Ascending aorta (tissue), 2 donors: ENCODE measurements around the gene CORIN. TPM values are rescaled to one million over a fixed set of nuclear protein-coding genes. Genes with fewer than 3 reads are reported as not detected.

Experiments used
- DNase-seq, 2 donors: peaks; one replicate each; pipeline ENCODE4 v3.0.0-alpha.2; 2019; ENCODE audit warnings: low spot score in 2 of 2
- H3K27ac ChIP-seq, 2 donors: fragments of 200-600 bp; sonication (generic); one replicate each; pipeline ENCODE4 v1.5.1; 2016 to 2017; ENCODE audit warnings: mild to moderate bottlenecking in 1 of 2
- H3K27me3 ChIP-seq: fragments of 200-600 bp; sonication (generic); one replicate; pipeline ENCODE4 v1.5.1; 2017
- H3K36me3 ChIP-seq, 2 donors: fragments of 200-600 bp; sonication (generic); one replicate each; pipeline ENCODE4 v1.5.1; 2016
- H3K4me1 ChIP-seq, 2 donors: fragments of 200-600 bp; sonication (generic); one replicate each; pipeline ENCODE4 v1.5.1; 2016 to 2017; ENCODE audit warnings: mild to moderate bottlenecking in 1 of 2
- H3K4me3 ChIP-seq, 2 donors: fragments of 200-600 bp; sonication (generic); one replicate each; pipeline ENCODE4 v1.5.1; 2016 to 2017; ENCODE audit warnings: mild to moderate bottlenecking in 1 of 2
- H3K9me3 ChIP-seq, 2 donors: fragments of 200-600 bp; sonication (generic); one replicate each; pipeline ENCODE4 v1.5.1; 2016
- intact Hi-C: fragments of 100-400 bp; cut with DNase I; formaldehyde crosslinking; loops from one replicate; pipeline ENCODE4 v1.15.1; 2023
- total RNA-seq: library from RNA; depleted of rRNA; stranded (reverse); fragments of >200 nt; gene quantifications from one replicate; pipeline ENCODE4 v1.1.0, GENCODE V29; 2016
- TF ChIP-seq, protein P1 (sequence below), 3 experiments: fragments of 200-600 bp in 2 of 3; fragments of 450-650 bp in 1 of 3; sonication (generic) in 2 of 3; IDR thresholded peaks; one replicate each; pipeline ENCODE4 v1.5.1; 2016 to 2019; ENCODE audit warnings: antibody characterized with exemption in 3 of 3, mild to moderate bottlenecking in 1 of 3, moderate library complexity in 1 of 3

The CORIN gene
- total RNA-seq, 1 donor from 2014 or later, result not detected

DNA sequence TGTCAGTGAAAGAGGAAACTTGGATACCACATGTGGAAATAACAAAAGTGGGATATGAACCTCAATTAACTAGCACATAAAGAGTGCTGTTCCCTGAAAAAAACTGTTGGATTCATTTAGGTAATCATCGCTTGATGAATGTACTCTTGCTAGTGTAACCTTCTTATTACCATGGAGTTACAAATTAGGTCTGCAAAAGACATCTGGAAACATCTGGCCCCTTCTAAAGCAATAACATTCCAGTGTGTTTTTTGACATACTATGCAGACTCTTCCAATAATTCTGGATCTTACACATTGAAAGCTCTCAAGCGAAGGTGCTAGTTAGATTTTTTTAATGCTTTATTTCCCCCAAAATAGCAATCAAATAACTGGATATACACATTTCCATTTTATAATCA, 218.2 kb downstream of the CORIN start:
- Histone ChIP-seq H3K4me1 (no peaks in the 10 kb centered on the region), H3K4me3 (no peak overlapping the region)
- TF ChIP-seq, protein P1, sequence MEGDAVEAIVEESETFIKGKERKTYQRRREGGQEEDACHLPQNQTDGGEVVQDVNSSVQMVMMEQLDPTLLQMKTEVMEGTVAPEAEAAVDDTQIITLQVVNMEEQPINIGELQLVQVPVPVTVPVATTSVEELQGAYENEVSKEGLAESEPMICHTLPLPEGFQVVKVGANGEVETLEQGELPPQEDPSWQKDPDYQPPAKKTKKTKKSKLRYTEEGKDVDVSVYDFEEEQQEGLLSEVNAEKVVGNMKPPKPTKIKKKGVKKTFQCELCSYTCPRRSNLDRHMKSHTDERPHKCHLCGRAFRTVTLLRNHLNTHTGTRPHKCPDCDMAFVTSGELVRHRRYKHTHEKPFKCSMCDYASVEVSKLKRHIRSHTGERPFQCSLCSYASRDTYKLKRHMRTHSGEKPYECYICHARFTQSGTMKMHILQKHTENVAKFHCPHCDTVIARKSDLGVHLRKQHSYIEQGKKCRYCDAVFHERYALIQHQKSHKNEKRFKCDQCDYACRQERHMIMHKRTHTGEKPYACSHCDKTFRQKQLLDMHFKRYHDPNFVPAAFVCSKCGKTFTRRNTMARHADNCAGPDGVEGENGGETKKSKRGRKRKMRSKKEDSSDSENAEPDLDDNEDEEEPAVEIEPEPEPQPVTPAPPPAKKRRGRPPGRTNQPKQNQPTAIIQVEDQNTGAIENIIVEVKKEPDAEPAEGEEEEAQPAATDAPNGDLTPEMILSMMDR (IDR thresholded peaks at IDR 0.05), result no peak

DNA sequence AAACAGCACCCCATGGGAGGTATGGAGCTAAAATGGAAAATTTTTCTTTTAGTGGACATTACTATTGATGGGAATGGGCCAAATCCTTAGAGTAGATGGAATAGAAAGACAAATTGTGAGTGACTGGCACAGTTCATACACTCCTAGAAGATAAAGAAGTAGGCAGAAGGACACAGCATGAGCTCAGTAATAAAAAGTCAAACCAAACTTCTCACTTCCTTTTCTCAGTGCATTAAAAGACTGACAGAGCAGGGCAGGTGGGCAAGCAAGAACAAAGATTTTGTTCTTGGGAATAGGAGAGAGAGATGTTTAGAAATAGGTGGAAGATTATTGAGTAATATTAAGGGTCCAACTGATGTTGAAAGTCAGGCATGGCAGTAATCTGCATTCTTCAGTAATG, 220.3 kb downstream of the CORIN start:
- no peaks in the 10 kb centered on the region for H3K9me3 ChIP-seq
- intact Hi-C loops, result no loop called here
- no peaks in the 10 kb centered on the region for H3K4me1 ChIP-seq
- H3K4me3 ChIP-seq, result no peak overlapping the region
- no peak overlapping the region for H3K27ac ChIP-seq
- no peaks in the 10 kb centered on the region for H3K27me3 ChIP-seq
- DNase-seq, result no peak
- H3K36me3 ChIP-seq, result no peaks in the 10 kb centered on the region
- TF ChIP-seq, protein P1 (IDR thresholded peaks at IDR 0.05), result no peak

More for the DNA sequence above, 218.2 kb downstream of the CORIN start:
- intact Hi-C loops, result no loop called here
- no peak for DNase-seq
- H3K36me3 ChIP-seq, result no peaks in the 10 kb centered on the region
- no peak overlapping the region for H3K27ac ChIP-seq
- no peaks in the 10 kb centered on the region for H3K9me3 ChIP-seq
- H3K27me3 ChIP-seq, result no peaks in the 10 kb centered on the region

DNA sequence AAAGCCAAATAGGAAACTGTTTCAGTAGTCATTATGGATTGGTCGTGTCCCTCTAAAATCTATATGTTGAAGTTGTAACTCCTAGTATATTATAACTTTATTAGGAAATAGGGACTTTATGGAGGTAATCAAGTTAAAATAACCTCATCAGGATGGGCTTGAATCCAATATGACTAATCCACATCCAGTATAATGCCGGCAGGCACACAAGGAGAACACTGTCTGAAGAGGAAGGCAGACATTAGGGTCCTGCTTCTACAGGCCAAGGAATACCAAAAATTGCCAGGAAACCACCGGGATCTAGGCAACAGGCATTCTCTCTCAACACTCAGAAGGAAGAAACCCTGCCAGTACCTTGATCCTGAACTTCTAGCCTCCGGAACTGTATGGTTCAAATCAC, 222.5 kb downstream of the CORIN start:
- Histone ChIP-seq H3K4me3 (no peak overlapping the region), H3K27me3 (no peaks in the 10 kb centered on the region), H3K27ac (no peak overlapping the region), H3K36me3 (no peaks in the 10 kb centered on the region), H3K9me3 (no peaks in the 10 kb centered on the region), H3K4me1 (no peaks in the 10 kb centered on the region)
- intact Hi-C loops, result no loop called here
- TF ChIP-seq, protein P1 (IDR thresholded peaks at IDR 0.05), result no peak
- DNase-seq, result no peak

DNA sequence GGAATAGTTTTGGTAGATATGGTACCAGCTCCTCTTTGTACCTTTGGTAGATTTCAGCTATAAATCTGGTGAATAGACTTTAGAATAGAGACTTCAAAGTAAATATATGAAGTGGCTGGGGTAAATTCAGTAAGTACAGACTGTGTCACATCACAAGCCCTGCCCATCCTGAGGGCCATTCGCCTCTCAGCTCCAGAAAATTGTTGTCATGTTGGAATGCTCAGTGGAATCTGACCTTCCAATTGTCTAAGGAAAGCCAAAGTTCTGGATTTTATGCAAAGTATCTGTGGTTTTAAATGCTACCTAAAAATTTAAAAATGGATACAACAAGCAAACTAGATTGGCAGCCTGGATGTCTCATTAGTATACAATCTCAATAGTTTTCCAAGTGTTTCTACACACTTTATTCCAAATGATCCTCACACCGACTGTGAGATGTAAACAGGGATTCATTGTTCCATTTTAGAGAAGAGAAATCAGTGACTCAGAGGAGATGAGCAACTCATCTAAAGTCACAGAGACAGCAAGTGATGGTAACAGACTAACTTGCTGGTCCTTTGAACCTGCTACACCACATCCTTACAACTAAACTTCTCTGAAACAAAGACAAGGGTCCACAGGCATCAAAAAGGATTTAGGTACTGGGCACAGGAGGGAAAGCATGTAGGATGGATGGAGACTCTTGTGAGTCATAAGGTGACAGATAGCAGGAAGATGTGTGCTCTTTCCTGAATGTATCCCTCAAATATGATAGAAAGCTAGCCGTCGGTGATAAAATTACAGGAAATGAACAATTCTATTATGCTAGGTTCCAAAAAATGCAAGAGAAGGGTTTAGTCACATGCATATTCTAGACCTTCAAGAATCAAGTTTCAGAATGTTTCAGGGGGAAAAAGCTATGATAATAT, 225.5 kb downstream of the CORIN start:
- DNase-seq, result no peak
- H3K4me3 ChIP-seq, result no peak overlapping the region
- H3K4me1 ChIP-seq, result no peaks in the 10 kb centered on the region
- H3K27me3 ChIP-seq, result no peaks in the 10 kb centered on the region
- H3K36me3 ChIP-seq, result no peaks in the 10 kb centered on the region
- intact Hi-C loops, result no loop called here
- TF ChIP-seq, protein P1 (IDR thresholded peaks at IDR 0.05), result no peak
- H3K27ac ChIP-seq, result no peak overlapping the region
- H3K9me3 ChIP-seq, result no peaks in the 10 kb centered on the region

DNA sequence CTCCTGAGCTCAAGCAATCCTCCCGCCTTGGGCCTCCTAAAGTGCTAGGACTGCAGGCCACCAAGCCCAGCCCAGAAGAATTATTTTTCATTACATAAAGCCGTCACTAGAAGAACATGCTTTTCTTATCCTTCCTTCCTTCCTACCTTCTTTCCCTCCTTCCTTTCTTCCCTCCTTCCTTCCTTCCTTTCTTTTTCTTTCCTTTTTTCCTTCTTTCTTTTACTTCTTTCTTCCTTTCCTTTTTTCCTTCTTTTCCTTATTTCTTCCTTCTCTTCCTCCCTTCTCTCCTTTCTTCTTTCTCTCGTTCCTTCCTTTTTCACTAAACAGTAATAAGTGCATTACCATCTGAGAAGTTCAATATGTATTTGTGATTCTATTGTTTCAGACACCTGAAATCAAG, 231.4 kb downstream of the CORIN start:
- Histone ChIP-seq H3K4me3 (no peak overlapping the region), H3K27ac (no peak overlapping the region), H3K9me3 (no peaks in the 10 kb centered on the region), H3K4me1 (no peaks in the 10 kb centered on the region), H3K36me3 (peaks cover 0 to 5% of the 10 kb centered on the region in 2 donors), H3K27me3 (no peaks in the 10 kb centered on the region)
- intact Hi-C loops, result no loop called here
- no peak for DNase-seq
- TF ChIP-seq, protein P1 (IDR thresholded peaks at IDR 0.05), result no peak
